Activated gamma-delta T cell (primary cell): Measurements from ENCODE around the gene UPK2.
"Not testable (repeated sequence)": the region's sequence is repeated elsewhere in the genome, so short reads cannot be mapped to it uniquely, and the experiment has no call there.

Experiments
- DNase-seq: peaks from one replicate; lab custom pipeline; 2025; lab: John Stamatoyannopoulos, UW

UPK2 gene

DNA sequence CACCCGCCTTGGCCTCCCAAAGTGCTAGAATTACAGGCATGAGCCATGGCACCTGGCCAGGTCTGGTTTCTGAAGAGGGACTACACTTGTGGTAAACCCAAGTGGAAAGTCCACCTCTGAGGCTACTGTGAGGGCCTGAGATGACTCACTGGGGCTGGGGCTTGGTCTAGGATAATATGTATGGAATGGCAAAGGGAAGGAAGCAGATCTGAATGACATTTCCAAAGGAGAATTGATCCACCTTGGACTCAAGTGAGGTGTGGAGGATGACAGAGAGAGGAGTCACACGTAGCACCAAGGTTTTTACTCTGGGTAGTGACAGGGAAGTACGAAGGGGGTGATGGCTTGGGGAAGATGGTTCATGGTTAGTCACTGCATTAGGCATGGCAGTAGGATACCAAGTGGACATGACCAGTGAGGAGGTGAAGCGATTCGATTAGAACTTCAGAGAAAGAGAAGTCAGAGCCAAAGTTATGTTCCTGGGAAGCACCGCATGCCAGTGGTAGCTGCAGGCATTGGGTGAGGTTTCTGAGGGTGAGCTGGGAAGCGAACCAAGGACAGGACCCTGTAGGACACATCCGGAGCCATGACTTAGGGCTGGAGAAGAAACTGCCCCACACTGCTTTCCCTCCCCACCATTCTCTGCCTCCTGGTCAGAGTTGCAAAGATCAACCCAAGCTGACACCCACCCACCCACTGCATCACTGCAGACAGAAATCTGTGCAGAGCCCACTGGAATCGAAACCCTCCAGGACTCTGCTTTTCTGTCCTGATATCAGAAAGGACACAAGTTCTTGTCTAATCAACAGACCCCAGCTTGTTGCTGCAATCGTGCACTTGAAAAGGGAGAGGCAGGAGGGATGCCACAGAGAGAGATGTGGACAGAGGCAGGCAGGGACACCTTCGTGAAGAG, 17.4 kb upstream of the UPK2 start:
- DNase-seq: no peak

DNA sequence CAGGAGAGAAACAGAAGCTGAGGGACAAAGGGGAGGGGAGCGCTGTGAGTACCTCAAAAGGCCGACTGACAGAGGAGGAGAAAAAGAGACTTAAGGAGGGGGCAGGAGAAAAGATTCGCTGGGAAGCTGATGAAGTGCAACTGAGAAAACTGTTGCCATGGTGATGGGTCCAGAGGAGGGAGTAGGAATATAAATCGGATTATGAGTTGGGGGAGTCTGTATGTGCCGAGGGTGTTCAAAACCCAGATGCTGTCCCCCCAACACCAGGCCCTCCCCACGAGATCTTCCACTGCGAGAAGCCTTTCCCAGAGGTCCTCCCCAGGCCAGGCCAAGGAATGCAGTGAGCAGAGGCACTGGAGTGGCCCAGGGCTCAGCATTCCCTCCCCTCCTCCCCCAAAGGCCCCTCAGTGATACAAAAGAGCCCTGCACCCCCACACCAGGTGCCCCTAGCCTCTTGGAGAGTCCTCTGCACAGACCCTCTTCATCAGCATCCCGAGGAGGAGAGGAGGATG, 16.6 kb upstream of the UPK2 start:
- no peak for DNase-seq

DNA sequence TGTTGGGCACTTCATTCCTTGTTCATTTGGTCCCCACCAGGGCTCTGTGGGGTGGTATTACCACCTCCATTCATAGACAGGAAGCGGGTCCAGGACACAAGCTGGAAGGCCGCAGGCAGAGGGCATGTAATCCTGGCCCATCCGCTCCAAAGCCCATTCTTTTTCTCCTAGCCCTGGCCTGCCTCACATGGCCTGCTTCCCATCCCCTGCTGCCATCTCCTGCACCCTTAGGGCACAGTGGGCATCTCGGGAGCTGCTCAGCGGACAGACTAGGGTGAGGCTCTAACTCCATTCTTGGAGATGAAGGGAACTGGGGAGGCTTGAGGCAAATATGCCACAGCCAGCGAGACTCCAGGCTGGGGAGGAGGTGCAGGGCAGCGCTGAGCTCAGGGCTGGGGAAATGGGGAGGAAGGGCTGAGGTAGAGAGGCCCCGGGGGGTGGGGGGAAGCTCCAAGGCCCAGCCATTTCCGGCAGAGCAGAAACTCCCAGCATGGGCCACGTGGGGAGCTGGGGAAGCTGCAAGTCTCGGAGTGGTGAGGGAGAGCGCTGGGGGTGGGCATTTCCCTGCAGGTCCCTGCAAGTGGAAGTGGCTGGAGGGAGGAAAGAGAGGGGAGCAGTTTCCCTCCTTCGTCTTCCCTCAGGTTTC, 16.0 kb upstream of the UPK2 start:
- no peak for DNase-seq

DNA sequence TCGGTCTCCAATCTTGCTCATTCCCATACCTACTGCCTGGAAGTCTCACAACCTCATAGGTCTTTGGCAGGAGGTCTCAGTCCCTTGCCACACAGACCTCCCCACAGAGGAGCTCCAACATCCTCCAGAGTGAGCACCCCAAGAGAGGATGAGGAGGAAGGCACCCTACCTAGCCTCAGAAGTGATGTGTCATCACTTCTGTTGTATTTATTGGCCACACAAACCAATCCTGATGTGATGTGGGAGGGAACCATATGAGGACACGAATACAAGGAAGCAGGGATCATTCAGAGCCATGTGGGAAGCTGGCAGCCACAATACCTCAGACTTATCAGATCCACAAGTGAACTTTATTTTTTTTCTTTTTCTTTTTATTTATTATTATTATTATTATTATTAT, 9.0 kb upstream of the UPK2 start:
- DNase-seq: no peak

DNA sequence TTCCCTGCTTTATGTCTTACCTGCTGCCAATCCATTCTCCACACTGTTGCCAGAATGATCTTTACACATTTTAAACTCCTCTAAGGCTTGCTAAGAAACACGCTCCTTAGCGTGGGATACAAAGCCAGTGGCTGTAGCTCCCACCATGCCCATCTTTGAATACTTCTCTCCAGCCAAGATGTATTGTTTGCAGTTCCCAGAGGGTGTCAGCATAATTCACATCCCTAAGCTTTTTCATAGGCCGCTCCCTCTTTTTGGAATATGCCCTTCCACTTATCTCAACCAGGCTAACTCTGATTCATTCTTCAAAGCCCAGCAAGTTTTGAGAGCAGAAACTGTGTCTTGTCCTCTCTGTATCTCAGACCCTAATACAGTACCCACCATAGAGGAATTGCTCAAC, 8.1 kb upstream of the UPK2 start:
- no peak for DNase-seq

DNA sequence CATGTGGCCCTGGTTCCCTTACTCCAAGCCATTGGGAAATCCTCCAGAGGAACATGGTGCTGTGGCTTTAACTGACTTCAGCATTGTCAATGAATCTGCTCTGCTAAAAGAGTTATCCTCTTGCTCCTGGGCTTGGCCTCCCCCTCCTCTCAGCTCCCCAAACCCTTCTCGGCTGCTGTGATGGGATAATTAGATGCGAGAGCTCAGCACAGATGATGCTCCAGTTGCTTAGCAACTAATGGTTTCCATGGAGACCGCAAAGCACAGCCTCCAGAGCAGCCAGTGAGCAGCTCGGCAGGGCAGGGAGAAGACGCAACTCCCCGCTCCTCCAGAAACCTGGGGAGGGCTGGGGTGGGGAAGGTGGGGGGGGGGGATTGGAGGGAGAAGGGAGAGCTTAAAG, 2.8 kb upstream of the UPK2 start:
- no peak for DNase-seq

DNA sequence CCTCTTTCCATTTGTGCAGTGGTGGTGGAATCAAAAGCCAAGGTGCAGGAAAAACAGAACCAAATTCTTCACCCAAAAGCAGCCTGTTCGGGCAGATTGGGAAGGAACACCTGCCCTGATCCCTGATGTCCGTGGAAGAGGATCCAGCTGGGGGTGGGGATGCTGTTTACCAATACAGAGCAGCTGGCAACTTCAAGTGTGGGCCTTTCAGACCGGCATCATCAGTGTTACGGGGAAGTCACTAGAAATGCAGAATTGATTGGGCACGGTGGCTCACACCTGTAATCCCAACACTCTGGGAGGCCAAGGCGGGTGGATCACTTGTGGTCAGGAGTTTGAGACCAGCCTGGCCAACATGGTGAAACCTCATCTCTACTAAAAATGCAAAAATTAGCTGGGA, 2.1 kb upstream of the UPK2 start:
- DNase-seq: not testable (repeated sequence)

DNA sequence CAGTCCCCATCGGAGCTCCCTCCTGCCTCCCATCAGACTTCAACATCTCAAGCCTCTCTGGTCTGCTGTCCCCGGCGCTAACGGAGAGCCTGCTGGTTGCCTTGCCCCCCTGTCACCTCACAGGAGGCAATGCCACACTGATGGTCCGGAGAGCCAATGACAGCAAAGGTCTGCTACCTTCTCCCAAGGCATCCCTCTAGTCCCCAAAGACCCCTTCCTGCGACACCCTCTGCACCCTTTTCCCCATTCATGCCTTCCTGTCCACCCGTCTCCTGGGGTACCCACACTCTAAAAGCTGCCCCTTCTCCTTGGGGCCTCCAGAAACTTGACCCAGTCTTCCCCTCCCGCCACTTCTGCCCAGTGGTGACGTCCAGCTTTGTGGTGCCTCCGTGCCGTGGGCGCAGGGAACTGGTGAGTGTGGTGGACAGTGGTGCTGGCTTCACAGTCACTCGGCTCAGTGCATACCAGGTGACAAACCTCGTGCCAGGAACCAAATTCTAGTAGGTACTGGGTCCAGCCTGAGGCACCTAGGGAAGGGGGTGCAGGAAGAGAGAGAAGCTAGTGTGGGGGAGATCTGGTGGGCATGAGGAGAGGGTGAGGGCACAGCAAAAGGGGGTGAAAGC, 860 bp downstream of the UPK2 start:
- DNase-seq: no peak

DNA sequence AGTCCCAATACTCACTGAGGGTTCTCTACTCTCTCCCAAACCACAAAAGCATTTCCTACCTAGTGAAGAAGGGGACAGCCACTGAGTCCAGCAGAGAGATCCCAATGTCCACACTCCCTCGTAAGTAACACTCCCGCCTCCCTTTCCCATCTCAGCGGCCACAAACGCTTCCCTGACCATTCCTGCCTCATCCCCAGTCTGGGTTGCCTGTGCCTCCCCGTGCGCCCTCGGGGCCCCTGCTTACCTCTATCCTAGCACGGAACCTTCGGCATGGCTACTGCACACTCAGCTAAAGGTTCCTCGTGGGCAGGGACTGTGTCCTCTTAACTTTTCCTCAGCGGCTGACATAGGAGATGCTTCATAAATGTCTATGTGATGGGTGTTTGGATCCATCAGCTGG, 1.5 kb downstream of the UPK2 start:
- DNase-seq: no peak

DNA sequence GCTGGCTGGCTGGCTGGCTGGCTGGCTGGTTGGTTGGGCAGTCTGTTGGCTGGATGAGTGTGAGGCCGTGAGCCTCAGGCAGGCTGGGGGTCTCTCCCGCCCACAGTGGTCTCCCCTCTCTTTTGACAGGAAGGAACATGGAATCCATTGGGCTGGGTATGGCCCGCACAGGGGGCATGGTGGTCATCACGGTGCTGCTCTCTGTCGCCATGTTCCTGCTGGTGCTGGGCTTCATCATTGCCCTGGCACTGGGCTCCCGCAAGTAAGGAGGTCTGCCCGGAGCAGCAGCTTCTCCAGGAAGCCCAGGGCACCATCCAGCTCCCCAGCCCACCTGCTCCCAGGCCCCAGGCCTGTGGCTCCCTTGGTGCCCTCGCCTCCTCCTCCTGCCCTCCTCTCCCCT, 1.9 kb downstream of the UPK2 start:
- DNase-seq: no peak

DNA sequence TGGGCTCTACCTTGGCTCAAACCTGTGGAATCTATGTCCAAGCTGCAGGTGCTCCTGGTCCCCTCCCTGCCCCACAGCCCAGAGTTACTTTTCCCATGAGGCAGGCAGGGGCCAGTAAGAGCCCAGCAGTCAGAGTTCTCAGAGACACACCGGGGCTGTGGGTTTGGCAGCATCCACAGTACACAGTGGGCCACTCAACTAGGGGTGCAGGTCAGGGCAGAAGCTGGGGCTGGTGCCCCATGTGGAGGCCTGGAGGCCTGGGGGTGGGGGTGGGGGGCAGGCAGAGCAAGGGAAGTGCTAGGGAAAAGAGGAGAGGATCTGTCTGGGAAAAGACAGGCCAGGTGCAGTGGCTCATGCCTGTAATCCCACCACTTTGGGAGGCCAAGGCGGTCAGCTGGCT, 2.5 kb downstream of the UPK2 start:
- no peak for DNase-seq

DNA sequence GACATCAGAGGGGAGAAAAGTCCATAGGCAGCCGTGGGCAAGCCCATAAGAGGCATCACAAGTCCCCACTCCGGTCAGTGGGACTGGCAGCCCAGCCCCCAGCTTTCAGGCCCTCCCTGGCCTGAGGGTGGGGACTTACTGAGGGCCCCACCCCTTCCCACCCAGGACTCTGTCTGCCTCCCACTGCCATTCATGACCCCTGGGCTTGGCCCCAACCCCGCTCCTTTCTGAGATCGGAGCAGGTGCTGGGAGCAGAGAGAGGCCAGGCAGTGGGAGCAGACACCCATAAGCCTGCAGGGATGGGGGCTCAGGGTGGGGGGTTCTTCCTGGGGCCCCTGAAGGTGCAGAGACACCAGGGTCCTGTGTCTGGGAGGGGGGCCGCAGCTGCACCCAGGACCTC, 5.1 kb downstream of the UPK2 start:
- DNase-seq: no peak

DNA sequence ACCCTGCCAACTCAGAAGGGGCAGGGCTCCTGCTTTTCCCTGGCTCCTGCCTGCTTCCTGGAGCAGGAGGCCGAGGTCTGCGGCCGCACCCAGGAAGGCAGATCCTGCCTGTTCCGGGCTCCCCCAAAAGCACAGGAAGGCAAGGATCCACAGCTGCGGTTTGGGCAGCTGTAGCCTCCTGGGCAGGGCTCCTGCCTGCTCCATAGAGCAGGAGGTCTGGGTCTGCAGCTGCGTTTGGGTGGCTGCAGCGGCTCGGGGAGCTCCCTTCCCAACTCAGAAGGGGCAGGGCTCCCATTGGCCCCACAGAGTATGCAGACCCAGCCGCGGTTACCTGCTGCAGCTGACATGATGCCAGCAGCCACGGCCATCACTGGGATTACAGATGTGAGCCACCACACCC, 5.5 kb downstream of the UPK2 start:
- no peak for DNase-seq

DNA sequence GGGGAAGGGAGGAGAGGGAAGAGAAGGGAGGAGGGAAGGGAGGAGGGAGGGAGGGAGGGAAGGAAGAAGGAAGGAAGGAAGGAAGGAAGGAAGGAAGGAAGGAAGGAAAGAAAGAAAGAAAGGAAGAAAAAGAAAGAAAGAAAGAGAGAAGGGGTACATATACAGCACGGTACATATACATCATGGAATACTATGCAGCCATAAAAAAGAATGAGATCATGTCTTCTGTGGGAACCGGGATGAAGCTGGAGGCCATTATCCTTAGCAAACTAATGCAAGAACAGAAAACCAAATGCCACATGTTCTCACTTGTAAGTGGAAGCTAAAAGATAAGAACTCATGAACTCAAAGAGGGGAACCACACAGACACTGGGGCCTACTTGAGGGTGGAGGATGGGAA, 13.4 kb downstream of the UPK2 start:
- not testable (repeated sequence) for DNase-seq

DNA sequence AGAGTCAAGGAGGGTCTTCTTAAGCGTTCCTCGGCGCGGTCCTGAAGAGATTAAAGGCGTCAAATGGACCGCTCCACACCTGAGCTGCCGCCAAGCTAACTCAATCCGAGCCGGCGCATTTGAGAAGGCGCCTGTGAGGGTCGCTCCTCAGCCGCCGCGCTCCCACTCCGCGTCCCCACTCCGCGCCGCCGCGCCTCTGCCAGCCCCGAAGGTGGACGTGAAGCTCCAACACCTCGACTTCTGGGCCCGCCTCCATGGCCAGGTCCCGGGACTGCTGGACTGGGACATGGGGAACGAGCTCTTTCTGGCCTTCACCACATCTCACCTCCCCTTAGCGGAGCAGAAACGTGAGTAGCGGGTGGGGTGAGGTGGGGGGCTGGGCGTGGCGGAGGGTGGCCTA, 15.5 kb downstream of the UPK2 start, which contains the start of gene FOXR1:
Gene FOXR1, plus strand, starts transcription at position 116 of the 400 bp plus-strand sequence. Its CDS starts 171 bp downstream, at position 287.
- no peak for DNase-seq

DNA sequence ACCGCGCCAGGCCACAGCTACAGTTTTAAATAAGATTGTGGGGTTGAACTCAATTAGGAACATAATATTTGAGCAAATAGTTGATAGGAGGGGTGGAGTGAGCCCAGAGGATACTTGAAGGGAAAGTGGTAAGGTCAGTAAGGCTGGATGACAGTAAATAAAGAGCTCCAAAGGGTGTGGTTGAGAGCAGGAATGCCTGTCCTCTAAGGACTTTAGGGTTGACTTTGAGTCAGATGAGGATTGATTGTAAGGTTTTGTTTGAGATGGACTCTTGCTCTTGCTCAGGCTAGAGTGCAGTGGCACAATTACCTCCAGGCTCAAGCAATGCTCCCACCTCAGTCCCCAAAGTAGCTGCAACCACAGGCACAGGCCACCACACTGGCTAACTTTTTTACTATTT, 17.9 kb downstream of the UPK2 start:
- DNase-seq: no peak

DNA sequence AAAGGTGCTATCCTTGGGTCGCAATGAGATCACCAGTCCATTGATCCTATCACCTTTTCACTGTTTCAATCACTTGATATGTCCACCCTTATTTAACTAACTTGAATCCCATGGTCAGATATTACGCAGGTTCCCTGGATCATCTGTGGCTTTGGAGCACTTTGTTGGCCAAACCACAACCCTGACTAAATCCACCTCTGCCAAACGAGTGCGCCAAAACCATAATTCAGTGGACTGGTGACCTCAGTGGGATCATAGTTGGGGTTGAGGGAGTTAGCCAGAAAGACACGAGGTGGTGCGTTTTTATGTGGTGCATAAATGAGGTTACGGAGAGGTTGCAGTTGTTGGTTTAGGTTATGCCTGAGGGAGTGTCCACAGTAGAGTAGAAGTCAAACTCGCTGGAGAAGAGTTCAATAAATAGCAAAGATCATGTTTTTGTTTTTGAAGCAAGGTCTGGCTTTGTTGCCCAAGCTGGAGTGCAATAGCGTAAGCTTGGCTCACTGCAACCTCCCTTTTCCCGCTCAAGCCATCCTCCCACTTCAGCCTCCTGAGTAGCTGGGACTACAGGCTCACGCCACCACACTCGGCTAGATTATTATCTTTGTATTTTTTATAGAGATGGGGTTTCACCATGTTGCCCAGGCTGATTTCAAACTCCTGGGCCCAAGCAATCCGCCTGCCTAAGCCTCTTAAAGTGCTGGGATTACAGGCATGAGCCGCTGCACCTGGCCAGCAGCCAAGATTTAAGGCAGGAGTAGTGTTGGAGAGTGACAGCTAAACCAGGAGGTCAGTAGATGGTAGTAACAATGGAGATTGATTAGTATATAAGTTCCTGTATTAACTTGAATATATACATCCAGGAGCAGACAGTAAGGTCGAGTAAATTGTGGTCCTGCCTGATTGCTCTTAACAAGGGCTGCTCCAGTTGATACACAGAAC, 19.9 kb downstream of the UPK2 start:
- DNase-seq: no peak

DNA sequence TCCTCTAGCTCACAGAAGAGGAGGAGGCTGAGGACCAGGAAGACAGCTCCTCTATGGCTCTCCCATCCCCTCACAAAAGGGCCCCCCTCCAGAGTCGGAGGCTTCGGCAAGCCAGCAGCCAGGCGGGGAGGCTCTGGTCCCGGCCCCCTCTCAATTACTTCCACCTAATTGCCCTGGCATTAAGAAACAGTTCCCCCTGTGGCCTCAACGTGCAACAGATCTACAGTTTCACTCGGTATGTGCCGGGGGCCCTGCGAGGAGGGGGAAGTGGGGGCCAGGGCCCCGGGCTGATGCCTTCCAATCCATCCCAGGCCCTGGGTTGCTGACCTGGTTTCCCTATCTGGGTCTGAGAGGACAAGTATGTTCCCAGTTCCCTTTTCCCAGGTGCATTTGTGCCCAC, 23.3 kb downstream of the UPK2 start:
- DNase-seq: no peak

DNA sequence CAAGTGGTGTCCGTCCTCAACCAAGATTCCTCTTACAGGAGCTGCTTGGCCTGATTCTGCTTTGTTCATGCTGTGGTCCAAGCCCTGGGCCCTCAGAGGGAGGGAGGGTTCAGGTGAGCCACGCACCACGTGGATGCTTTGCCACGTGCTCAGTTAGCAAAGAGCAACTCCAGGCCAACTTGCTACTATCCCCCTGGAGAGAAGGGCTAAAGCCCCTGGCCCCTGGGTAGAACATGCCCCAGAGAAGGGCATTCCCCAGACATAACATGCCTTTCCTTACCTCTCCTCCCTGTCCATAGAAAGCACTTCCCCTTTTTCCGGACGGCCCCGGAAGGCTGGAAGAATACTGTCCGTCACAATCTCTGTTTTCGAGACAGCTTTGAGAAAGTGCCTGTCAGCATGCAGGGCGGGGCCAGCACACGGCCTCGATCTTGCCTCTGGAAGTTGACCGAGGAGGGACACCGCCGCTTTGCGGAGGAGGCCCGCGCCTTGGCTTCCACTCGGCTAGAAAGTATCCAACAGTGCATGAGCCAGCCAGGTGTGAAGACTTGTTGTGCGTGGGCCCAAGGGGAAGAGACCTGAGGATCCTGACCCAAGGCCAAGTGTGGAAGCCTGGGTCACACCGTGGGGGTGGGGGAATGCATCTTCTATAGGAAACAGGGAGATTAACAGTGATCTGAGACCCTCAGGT, 24.2 kb downstream of the UPK2 start:
- DNase-seq: no peak

DNA sequence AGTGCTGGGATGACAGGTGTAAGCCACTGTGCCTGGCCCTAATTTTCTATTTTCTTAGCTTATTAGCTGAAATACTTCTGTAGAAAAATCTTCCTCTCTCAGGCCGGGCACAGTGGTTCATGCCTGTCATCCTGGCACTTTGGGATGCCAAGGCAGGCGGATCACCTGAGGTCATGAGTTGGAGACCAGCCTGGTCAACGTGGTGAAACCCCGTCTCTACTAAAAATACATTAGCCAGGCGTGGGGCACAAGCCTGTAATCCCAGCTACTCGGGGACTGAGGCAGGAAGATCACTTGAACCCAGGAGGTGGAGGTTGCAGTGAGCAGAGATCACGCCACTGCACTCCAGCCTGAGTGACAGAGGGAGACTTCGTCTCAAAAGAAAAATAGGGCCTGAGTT, 28.2 kb downstream of the UPK2 start:
- not testable (repeated sequence) for DNase-seq

DNA sequence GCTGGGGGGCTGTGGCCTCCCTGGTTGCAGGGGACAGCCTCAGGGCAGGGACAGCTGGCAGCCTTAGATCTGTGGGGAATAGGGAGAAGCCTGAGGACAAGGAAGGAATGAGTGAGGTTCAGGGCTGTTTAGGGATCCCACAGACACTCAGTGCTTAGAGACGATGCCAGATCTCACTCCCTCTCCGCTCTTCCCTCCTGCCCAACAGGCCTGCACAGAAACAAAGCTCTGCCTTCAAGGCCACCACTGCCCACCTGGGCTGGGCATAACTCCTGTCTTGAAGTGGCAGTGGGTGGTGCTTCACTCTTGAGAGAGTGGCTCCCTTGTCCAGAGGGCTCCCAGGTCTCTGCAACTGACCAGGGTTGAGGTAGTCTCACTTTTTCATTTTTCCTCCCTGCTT, 28.7 kb downstream of the UPK2 start:
- no peak for DNase-seq
